PC-9 (cell line): ENCODE results near the gene CYP2C8.

Experiments
- EZH2 ChIP-seq: fragments of 200-600 bp; sonication (generic); IDR thresholded peaks from 2 replicates; pipeline ENCODE4 v1.8.0; 2017; ENCODE audit warnings: antibody characterized with exemption, low read depth
- TF ChIP-seq, protein P1 (sequence below): fragments of 200-600 bp; sonication (generic); conservative IDR thresholded peaks from 2 replicates; pipeline ENCODE4 v1.6.1; 2017; ENCODE audit warnings: mixed run types, antibody characterized with exemption, mild to moderate bottlenecking, moderate library complexity

DNA sequence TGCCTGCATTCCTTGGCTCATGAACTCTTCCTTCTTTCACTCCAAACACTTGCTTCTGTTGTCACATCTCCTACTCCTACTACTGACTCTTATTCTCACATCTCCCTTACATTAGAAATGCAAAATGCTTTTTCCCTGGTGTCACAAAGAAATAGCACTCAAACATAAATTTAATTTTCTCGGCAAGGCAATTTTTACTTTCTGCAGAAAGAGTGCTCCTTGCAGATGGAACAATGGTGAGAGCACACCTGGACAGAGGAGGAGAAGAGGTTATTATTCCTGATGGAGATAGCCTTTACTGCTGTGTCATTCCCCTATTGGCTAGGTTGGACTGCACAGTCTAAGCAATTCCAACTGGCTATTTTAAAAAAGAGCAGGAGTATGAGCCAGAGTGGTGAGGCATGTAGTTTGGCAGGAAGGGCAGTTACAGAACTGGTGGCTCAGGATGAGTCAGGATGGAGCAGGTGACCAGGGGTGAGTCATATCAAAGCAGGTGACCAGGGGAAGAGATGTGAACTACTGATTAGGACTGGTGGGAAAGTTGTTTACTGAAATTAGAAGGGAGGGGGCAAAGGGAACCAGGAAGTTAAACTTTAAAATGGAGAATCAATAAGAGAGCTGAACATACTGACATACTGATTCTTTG, 77.9 kb downstream of the CYP2C8 start:
- TF ChIP-seq, protein P1, sequence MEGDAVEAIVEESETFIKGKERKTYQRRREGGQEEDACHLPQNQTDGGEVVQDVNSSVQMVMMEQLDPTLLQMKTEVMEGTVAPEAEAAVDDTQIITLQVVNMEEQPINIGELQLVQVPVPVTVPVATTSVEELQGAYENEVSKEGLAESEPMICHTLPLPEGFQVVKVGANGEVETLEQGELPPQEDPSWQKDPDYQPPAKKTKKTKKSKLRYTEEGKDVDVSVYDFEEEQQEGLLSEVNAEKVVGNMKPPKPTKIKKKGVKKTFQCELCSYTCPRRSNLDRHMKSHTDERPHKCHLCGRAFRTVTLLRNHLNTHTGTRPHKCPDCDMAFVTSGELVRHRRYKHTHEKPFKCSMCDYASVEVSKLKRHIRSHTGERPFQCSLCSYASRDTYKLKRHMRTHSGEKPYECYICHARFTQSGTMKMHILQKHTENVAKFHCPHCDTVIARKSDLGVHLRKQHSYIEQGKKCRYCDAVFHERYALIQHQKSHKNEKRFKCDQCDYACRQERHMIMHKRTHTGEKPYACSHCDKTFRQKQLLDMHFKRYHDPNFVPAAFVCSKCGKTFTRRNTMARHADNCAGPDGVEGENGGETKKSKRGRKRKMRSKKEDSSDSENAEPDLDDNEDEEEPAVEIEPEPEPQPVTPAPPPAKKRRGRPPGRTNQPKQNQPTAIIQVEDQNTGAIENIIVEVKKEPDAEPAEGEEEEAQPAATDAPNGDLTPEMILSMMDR: no peak
- TF ChIP-seq EZH2: no peak
